ENCODE measurements around the gene TC2N. TPM values are rescaled to one million over a fixed set of nuclear protein-coding genes. Genes with fewer than 3 reads are reported as not detected.
"Not testable (repeated sequence)": the region's sequence is repeated elsewhere in the genome, so short reads cannot be mapped to it uniquely, and the experiment has no call there.

Gene TC2N
- polyA plus RNA-seq, 3 donors: 0.24 to 0.55 TPM; not detected in 1

GRCh38 chr14:91898372-91898771 lies 31.0 kb upstream of the TC2N start:
- H3K9ac ChIP-seq (ENCODE audit: insufficient read depth, low read length, poor library complexity, severe bottlenecking): no peak overlapping the region
- H3K4me2 ChIP-seq (replicated peaks; ENCODE audit: extremely low read depth, low read length, poor library complexity, severe bottlenecking): no peak overlapping the region
- H3K4me1 ChIP-seq (ENCODE audit: control insufficient read depth in 1 of 2, insufficient read depth in 2 of 2, low read length in 2 of 2): peaks cover 4 to 10% of the 10 kb centered on the region in 2 donors
- H2AFZ ChIP-seq (ENCODE audit: insufficient read depth, low read depth, low read length, poor library complexity, severe bottlenecking): no peak overlapping the region
- Mint-ChIP-seq H3K4me3 (no peak overlapping the region), H3K27me3 (ENCODE audit: low read depth in 3 of 3) (no peaks in the 10 kb centered on the region), H3K4me1 (peaks cover 8% of the 10 kb centered on the region), H3K27ac (no peak overlapping the region), H3K9me3 (no peaks in the 10 kb centered on the region), H3K36me3 (no peaks in the 10 kb centered on the region)
- H4K20me1 ChIP-seq (ENCODE audit: insufficient read depth, low read length): no peaks in the 10 kb centered on the region
- H3K79me2 ChIP-seq (ENCODE audit: insufficient read depth, low read length): no peaks in the 10 kb centered on the region
- no peak for DNase-seq
- TF ChIP-seq, protein P1, sequence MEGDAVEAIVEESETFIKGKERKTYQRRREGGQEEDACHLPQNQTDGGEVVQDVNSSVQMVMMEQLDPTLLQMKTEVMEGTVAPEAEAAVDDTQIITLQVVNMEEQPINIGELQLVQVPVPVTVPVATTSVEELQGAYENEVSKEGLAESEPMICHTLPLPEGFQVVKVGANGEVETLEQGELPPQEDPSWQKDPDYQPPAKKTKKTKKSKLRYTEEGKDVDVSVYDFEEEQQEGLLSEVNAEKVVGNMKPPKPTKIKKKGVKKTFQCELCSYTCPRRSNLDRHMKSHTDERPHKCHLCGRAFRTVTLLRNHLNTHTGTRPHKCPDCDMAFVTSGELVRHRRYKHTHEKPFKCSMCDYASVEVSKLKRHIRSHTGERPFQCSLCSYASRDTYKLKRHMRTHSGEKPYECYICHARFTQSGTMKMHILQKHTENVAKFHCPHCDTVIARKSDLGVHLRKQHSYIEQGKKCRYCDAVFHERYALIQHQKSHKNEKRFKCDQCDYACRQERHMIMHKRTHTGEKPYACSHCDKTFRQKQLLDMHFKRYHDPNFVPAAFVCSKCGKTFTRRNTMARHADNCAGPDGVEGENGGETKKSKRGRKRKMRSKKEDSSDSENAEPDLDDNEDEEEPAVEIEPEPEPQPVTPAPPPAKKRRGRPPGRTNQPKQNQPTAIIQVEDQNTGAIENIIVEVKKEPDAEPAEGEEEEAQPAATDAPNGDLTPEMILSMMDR (IDR thresholded peaks at IDR 0.05): no peak
- H3K36me3 ChIP-seq (replicated peaks in 1 of 2; ENCODE audit: control insufficient read depth in 1 of 2, insufficient read depth in 2 of 2, low read length in 2 of 2): no peaks in the 10 kb centered on the region
- no peak overlapping the region for H3K4me3 ChIP-seq (replicated peaks in 1 of 3; ENCODE audit: low read depth in 2 of 3, low read length in 3 of 3)
- 95% methylated on average over 3 of the region's 5 CpGs for WGBS (ENCODE audit: insufficient coverage)
- H3K9me3 ChIP-seq (replicated peaks in 1 of 2; ENCODE audit: control insufficient read depth in 1 of 2, insufficient read depth in 1 of 2, low read length in 2 of 2): no peaks in the 10 kb centered on the region
- H3K27me3 ChIP-seq (ENCODE audit: control insufficient read depth in 2 of 2, insufficient read depth in 2 of 2, low read length in 2 of 2): no peaks in the 10 kb centered on the region
- no peak overlapping the region for H3K27ac ChIP-seq (ENCODE audit: low read depth in 1 of 2, low read length in 2 of 2)
- intact Hi-C loops (cut with micrococcal nuclease): no loop called here

DNA sequence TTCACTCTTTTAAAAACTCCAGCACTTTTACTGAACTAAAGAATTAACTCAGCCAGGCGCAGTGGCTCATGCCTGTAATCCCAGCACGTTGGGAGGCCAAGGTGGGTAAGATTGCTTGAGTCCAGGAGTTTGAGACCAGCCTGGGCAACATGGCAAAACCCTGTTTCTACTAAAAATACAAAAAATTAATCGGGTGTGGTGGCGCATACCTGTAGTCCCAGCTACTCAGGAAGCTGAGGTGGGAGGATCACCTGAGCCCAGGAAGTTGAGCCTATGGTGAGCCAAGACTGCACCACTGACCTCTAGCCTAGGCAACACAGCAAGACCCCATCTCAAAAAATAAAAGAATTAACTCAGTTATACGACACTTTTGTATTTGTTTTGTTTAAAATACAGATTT lies 30.4 kb upstream of the TC2N start:
- H3K27me3 Mint-ChIP-seq (ENCODE audit: low read depth in 3 of 3); intact Hi-C loops (cut with micrococcal nuclease); H3K9me3 ChIP-seq (replicated peaks in 1 of 2; ENCODE audit: control insufficient read depth in 1 of 2, insufficient read depth in 1 of 2, low read length in 2 of 2); H3K79me2 ChIP-seq (ENCODE audit: insufficient read depth, low read length); H3K27ac Mint-ChIP-seq; H3K9ac ChIP-seq (ENCODE audit: insufficient read depth, low read length, poor library complexity, severe bottlenecking); H3K4me2 ChIP-seq (replicated peaks; ENCODE audit: extremely low read depth, low read length, poor library complexity, severe bottlenecking); H3K9me3 Mint-ChIP-seq; H3K36me3 ChIP-seq (replicated peaks in 1 of 2; ENCODE audit: control insufficient read depth in 1 of 2, insufficient read depth in 2 of 2, low read length in 2 of 2); DNase-seq; H3K4me3 ChIP-seq (replicated peaks in 1 of 3; ENCODE audit: low read depth in 2 of 3, low read length in 3 of 3); H3K36me3 Mint-ChIP-seq; H4K20me1 ChIP-seq (ENCODE audit: insufficient read depth, low read length); H3K27ac ChIP-seq (ENCODE audit: low read depth in 1 of 2, low read length in 2 of 2); H3K27me3 ChIP-seq (ENCODE audit: control insufficient read depth in 2 of 2, insufficient read depth in 2 of 2, low read length in 2 of 2); H2AFZ ChIP-seq (ENCODE audit: insufficient read depth, low read depth, low read length, poor library complexity, severe bottlenecking); H3K4me3 Mint-ChIP-seq: not testable (repeated sequence)
- peaks cover 6 to 12% of the 10 kb centered on the region in 2 donors for H3K4me1 ChIP-seq (ENCODE audit: control insufficient read depth in 1 of 2, insufficient read depth in 2 of 2, low read length in 2 of 2)
- peaks cover 10% of the 10 kb centered on the region for H3K4me1 Mint-ChIP-seq
- WGBS (ENCODE audit: insufficient coverage): 90% methylated on average over 2 of the region's 5 CpGs
